Karpas-422 (cell line): ENCODE data around the gene SLC15A3. TPM values are rescaled to one million over a fixed set of nuclear protein-coding genes. Genes with fewer than 3 reads are reported as not detected.

Source experiments
- DNase-seq: peaks from one replicate; pipeline ENCODE4 v3.0.0-alpha.2; 2015
- H2AFZ ChIP-seq: fragments of 200-600 bp; sonication (generic); 2 replicates; pipeline ENCODE4 v1.6.1; 2014; ENCODE audit warnings: antibody characterized with exemption, low read length, mixed read lengths
- H3K27ac ChIP-seq: fragments of 200-600 bp; sonication (generic); 2 replicates; pipeline ENCODE4 v1.5.1; 2014; ENCODE audit warnings: mild to moderate bottlenecking, low read length, moderate library complexity
- H3K27me3 ChIP-seq: fragments of 200-600 bp; sonication (generic); 2 replicates; pipeline ENCODE4 v1.6.1; 2014; ENCODE audit warnings: low read length, mixed read lengths
- H3K36me3 ChIP-seq: fragments of 200-600 bp; sonication (generic); 2 replicates; pipeline ENCODE4 v1.6.1; 2014; ENCODE audit warnings: low read length, mixed read lengths; ENCODE audit not compliant: insufficient read depth
- H3K4me1 ChIP-seq: fragments of 200-600 bp; sonication (generic); 2 replicates; pipeline ENCODE4 v1.6.1; 2014; ENCODE audit warnings: mild to moderate bottlenecking, low read length, mixed read lengths
- H3K4me2 ChIP-seq: fragments of 200-600 bp; sonication (generic); 2 replicates; pipeline ENCODE4 v1.6.1; 2014; ENCODE audit warnings: low read length, low read depth, mild to moderate bottlenecking; ENCODE audit not compliant: poor library complexity, severe bottlenecking
- H3K4me3 ChIP-seq: fragments of 200-600 bp; sonication (generic); 2 replicates; pipeline ENCODE4 v1.5.1; 2014; ENCODE audit warnings: mild to moderate bottlenecking, antibody characterized with exemption, low read length, mixed read lengths
- H3K79me2 ChIP-seq: fragments of 200-600 bp; sonication (generic); 2 replicates; pipeline ENCODE4 v1.6.1; 2014; ENCODE audit warnings: mild to moderate bottlenecking, low read length, mixed read lengths
- H3K9ac ChIP-seq: fragments of 200-600 bp; sonication (generic); 2 replicates; pipeline ENCODE4 v1.6.0; 2014; ENCODE audit warnings: low read length
- H3K9me2 ChIP-seq: fragments of 200-600 bp; sonication (generic), shearing (Covaris generic); replicated peaks from 2 replicates; pipeline ENCODE4 v1.6.0; 2014; ENCODE audit warnings: mild to moderate bottlenecking, low read length, moderate library complexity; ENCODE audit not compliant: insufficient read depth
- H3K9me3 ChIP-seq: fragments of 300-700, 200-600 bp; sonication (generic); 2 replicates; pipeline ENCODE4 v1.6.1; 2014; ENCODE audit warnings: low read length, mixed read lengths
- H4K20me1 ChIP-seq: fragments of 200-600 bp; sonication (generic); 2 replicates; pipeline ENCODE4 v1.6.1; 2014; ENCODE audit warnings: mild to moderate bottlenecking, antibody characterized with exemption, low read length, low read depth; ENCODE audit not compliant: insufficient read depth
- total RNA-seq: library from RNA; depleted of rRNA; stranded (reverse); fragments of >200 nt; shearing (Covaris generic); gene quantifications from 2 replicates; pipeline ENCODE4 v1.2.3, GENCODE V29; 2014; ENCODE audit warnings: low replicate concordance

The SLC15A3 gene
- total RNA-seq, 1 experiment from 2014 or later: 64.7 TPM

DNA sequence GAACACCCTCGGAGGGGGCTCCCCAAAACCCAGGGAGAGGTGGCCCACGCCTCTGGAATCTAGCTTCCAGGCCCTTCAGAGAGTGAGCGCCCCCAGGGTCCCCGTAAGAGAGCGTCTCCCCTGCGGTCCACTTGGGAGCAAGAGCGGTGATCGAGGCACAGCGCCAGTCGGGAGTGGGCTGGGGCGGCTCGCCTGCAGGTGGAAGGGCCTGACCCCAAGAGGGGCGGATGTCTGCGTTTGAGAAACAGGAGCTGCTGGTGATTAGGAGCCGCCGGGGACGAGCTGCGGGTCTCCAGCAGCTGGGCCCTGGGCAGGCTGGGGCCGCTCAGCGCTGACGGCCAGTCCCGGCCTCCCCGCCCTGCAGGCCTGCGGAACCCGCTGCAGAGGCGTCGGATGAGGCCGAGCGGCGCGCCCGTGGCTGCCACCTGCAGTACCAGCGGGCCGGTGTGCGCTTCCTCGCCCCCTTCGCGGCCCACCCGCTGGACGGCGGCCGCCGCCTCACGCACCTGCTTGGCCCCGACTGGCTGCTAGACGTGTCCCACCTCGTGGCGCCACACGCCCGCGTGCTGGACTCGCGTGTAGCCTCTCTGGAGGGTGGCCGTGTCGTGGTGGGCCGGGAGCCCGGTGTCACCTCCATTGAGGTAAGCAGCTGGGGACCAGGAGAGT, 17.7 kb downstream of the SLC15A3 start:
- Histone ChIP-seq H4K20me1 (no peaks in the 10 kb centered on the region), H3K9me3 (no peaks in the 10 kb centered on the region), H3K27me3 (no peaks in the 10 kb centered on the region), H3K79me2 (no peaks in the 10 kb centered on the region), H3K9me2 (no peaks in the 10 kb centered on the region), H3K9ac (no peak overlapping the region), H2AFZ (no peak overlapping the region), H3K4me2 (no peak overlapping the region), H3K27ac (no peak overlapping the region), H3K36me3 (no peaks in the 10 kb centered on the region), H3K4me1 (peaks cover 28% of the 10 kb centered on the region), H3K4me3 (no peak overlapping the region)
- no peak for DNase-seq

DNA sequence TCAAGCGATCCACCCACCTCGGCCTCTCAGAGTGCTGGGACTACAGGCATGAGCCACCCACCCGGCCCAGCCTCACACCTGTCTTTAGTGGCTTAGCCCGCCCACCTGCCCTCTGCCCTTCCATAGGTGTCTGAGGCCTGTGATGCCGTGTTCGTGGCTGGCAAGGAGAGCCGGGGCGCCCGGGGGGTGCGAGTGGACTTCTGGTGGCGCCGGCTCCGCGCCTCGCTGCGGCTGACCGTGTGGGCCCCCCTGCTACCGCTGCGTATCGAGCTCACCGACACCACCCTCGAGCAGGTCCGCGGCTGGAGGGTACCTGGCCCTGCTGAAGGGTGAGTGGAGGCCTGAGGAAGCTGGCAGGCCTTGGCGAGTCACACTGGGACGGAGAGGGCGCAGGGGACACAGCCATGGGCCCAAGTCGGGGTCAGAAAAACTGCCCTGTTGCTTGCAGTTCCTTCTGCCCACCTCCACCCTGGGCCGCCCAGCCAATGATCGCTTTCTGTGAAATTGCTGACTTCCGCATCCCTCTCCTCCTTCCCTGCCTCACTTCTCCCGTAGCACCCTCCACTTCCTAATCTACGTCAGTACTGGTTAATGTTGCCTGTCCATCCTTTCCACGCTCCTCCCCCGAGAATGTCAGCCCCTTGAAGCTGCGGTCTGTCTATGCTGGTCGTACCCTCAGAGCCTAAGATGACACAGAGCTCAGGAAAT, 18.4 kb downstream of the SLC15A3 start:
- no peaks in the 10 kb centered on the region for H3K9me2 ChIP-seq
- H2AFZ ChIP-seq: no peak overlapping the region
- H3K27me3 ChIP-seq: no peaks in the 10 kb centered on the region
- H3K4me2 ChIP-seq: no peak overlapping the region
- no peaks in the 10 kb centered on the region for H4K20me1 ChIP-seq
- H3K79me2 ChIP-seq: no peaks in the 10 kb centered on the region
- no peak for DNase-seq
- no peaks in the 10 kb centered on the region for H3K36me3 ChIP-seq
- no peaks in the 10 kb centered on the region for H3K9me3 ChIP-seq
- peaks cover 28% of the 10 kb centered on the region for H3K4me1 ChIP-seq
- H3K27ac ChIP-seq: peak overlapping the region; percentile 97
- H3K4me3 ChIP-seq: no peak overlapping the region
- H3K9ac ChIP-seq: 0 out of 2 replicates have a peak overlapping the region, but pooled peaks have one; percentile 46

DNA sequence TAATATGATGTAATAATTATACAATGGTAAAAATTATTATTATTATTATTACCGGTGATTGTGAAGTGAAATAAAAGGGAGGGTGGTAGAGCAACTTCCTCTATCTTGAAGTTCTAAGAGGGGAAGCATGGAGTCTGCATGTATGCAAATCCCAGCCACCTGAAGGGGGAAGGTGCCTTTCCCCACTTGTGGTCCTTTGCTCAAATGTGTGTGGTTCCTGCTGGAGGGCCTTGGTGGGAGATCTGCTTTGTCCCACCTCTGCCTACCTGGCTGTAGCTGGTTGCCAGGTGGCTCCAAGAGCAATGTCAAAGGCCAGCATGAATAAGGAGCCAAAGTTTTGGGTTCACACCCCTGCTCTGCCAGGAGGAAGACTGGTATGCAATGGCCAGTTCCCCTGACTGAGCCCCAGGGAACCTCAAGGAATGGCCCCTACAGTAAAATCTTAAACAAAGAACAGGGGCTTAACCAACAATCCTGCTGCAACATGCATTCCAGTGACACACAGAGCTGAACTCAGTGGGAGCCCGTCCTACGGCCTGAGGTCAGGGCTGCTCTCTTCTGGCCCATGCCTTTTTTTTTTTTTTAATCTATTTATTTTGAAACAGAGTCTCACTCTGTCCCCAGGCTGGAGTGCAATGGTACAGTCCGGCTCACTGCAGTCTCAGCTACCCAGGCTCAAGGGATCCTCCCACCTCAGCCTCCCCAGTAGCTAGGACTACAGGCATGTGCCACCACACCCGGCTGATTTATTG, 19.2 kb downstream of the SLC15A3 start:
- H3K4me3 ChIP-seq: no peak overlapping the region; the same call in none of the 2 replicates
- H3K4me2 ChIP-seq: peak overlapping the region; percentile 79
- peaks cover 28% of the 10 kb centered on the region for H3K4me1 ChIP-seq

DNA sequence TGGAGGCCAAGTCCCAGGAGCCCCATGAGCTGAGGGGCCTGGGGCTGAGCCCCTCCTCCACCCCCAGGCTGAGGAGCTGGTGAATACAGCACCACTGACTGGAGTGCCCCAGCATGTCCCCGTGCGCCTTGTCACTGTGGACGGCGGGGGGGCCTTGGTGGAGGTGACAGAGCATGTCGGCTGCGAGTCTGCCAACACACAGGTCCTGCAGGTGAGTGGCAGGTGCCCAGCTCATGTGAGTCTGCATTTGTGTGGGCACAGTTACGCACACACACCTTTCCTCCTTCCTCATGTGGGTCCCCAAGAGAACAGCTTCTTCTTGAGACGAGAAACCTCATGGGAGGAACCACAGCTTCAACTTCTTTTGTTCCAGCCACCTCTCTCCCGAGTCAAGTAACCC, 20.1 kb downstream of the SLC15A3 start:
- H3K79me2 ChIP-seq: no peaks in the 10 kb centered on the region
- H3K27ac ChIP-seq: peak overlapping the region; percentile 97
- peak; percentile 80 for DNase-seq
- H3K4me3 ChIP-seq: peak overlapping the region; percentile 56
- H3K36me3 ChIP-seq: no peaks in the 10 kb centered on the region
- peak overlapping the region; percentile 69 for H3K9ac ChIP-seq
- no peaks in the 10 kb centered on the region for H3K9me2 ChIP-seq
- peak overlapping the region; percentile 79 for H3K4me2 ChIP-seq
- no peaks in the 10 kb centered on the region for H3K9me3 ChIP-seq
- H4K20me1 ChIP-seq: no peaks in the 10 kb centered on the region
- peak overlapping the region; percentile 88; the same call in 1 of the 2 replicates for H2AFZ ChIP-seq
- H3K4me1 ChIP-seq: peaks cover 28% of the 10 kb centered on the region
- H3K27me3 ChIP-seq: no peaks in the 10 kb centered on the region

More for the DNA sequence above, 19.2 kb downstream of the SLC15A3 start:
- Histone ChIP-seq H3K27ac (peak overlapping the region; percentile 97), H3K36me3 (no peaks in the 10 kb centered on the region), H3K79me2 (no peaks in the 10 kb centered on the region), H3K27me3 (no peaks in the 10 kb centered on the region), H3K9me2 (no peaks in the 10 kb centered on the region), H3K9me3 (no peaks in the 10 kb centered on the region), H2AFZ (no peak overlapping the region), H3K9ac (peak overlapping the region; percentile 69), H4K20me1 (no peaks in the 10 kb centered on the region)
- peak; percentile 87 for DNase-seq

DNA sequence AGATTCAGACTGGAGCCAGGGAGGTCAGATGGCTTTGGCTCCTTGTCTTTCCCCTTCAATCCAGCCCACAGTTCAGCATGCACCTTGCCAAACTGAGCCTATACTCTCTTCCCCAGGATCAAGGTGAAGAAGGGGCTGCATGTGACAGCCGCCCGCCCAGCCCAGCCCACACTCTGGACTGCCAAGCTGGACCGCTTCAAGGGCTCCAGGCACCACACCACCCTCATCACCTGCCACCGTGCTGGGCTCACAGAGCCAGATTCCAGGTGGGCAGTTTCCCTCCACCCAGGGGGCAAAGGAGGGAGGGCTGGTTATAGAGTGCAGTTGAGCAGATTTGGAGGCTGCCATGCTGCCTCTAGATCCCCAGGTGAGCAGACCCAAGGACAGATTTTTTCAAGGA, 21.6 kb downstream of the SLC15A3 start:
- Histone ChIP-seq H3K4me2 (no peak overlapping the region), H3K27ac (no peak overlapping the region), H2AFZ (no peak overlapping the region), H3K9me2 (no peaks in the 10 kb centered on the region), H4K20me1 (no peaks in the 10 kb centered on the region), H3K27me3 (no peaks in the 10 kb centered on the region), H3K4me1 (peaks cover 35% of the 10 kb centered on the region), H3K9ac (no peak overlapping the region), H3K79me2 (no peaks in the 10 kb centered on the region), H3K9me3 (no peaks in the 10 kb centered on the region), H3K36me3 (no peaks in the 10 kb centered on the region), H3K4me3 (no peak overlapping the region)
- no peak for DNase-seq

DNA sequence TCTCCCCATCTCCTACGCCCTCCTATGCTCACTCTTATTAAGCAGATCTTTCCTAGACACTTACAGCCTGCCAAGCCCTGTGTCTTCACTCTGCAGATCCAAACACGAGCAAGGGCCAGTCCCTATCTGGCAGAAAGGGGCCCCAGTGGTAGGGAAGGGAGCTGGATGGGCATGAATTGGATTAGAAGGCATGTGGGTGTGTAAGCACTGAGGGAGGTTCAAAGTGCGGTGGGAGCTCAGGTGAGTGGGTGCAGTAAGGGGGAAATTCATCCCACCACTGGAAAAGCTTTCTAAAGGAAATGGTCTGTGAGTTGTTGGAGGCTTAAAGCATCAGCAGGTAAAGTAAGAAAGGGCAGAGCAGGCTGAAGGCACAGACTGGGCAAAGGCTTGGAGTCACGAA, 22.2 kb downstream of the SLC15A3 start:
- Histone ChIP-seq H3K9me2 (no peaks in the 10 kb centered on the region), H3K36me3 (no peaks in the 10 kb centered on the region), H3K4me2 (no peak overlapping the region), H3K4me3 (no peak overlapping the region), H3K27me3 (no peaks in the 10 kb centered on the region), H3K4me1 (peaks cover 42% of the 10 kb centered on the region), H4K20me1 (no peaks in the 10 kb centered on the region), H3K79me2 (no peaks in the 10 kb centered on the region), H3K27ac (no peak overlapping the region), H3K9ac (no peak overlapping the region), H3K9me3 (no peaks in the 10 kb centered on the region), H2AFZ (no peak overlapping the region)
- DNase-seq: no peak

DNA sequence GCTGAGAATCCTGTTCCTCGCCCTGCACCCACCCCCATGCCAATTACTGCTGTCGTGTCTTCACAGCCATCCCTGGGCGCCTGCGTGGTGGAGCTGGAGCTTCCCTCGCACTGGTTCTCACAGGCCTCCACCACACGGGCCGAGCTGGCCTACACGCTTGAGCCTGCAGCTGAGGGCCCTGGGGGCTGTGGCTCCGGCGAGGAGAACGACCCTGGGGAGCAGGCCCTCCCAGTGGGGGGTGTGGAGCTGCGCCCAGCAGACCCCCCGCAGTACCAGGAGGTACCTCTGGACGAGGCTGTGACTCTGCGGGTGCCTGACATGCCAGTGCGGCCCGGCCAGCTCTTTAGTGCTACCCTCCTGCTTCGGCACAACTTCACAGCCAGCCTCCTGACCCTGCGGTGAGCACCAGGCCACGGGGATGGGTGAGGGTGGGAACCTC, 23.4 kb downstream of the SLC15A3 start:
- Histone ChIP-seq H3K36me3 (no peaks in the 10 kb centered on the region), H3K4me3 (no peak overlapping the region), H3K9me2 (no peaks in the 10 kb centered on the region), H2AFZ (no peak overlapping the region), H3K9ac (no peak overlapping the region), H4K20me1 (no peaks in the 10 kb centered on the region), H3K4me2 (no peak overlapping the region), H3K27me3 (no peaks in the 10 kb centered on the region), H3K9me3 (no peaks in the 10 kb centered on the region), H3K4me1 (peaks cover 52% of the 10 kb centered on the region), H3K79me2 (no peaks in the 10 kb centered on the region), H3K27ac (no peak overlapping the region)
- DNase-seq: no peak

DNA sequence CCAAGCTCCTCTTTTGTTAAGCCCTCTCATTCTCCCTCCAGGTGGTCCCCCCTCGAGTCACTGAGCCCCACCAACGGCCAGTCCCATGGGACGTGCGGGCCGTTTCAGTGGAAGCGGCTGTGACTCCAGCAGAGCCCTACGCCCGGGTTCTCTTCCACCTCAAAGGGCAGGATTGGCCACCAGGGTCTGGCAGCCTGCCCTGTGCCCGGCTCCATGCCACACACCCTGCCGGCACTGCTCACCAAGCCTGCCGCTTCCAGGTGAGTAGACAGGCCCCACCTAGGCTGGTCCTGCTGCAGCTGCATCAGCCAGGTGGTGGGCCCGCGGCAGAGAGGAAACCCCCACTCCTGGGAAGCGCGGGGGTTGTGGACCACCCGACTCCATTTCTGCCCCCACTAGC, 24.4 kb downstream of the SLC15A3 start:
- Histone ChIP-seq H3K9me3 (no peaks in the 10 kb centered on the region), H3K4me3 (no peak overlapping the region), H3K4me1 (peaks cover 45% of the 10 kb centered on the region), H2AFZ (no peak overlapping the region), H3K27ac (no peak overlapping the region), H3K36me3 (no peaks in the 10 kb centered on the region), H3K4me2 (no peak overlapping the region), H3K27me3 (no peaks in the 10 kb centered on the region), H3K79me2 (no peaks in the 10 kb centered on the region), H3K9ac (no peak overlapping the region), H3K9me2 (no peaks in the 10 kb centered on the region), H4K20me1 (no peaks in the 10 kb centered on the region)
- DNase-seq: no peak
